WERI-Rb-1 (cell line): Measurements from ENCODE around the gene SMIM26.

Experiments
- DNase-seq: peaks from one replicate; pipeline ENCODE4 v3.0.0-alpha.2; 2020
- H3K27ac ChIP-seq: fragments of 250-450 bp; sonication (Bioruptor Pico); 2 replicates; pipeline ENCODE4 v1.5.1; 2020; ENCODE audit warnings: mild to moderate bottlenecking, moderate library complexity
- H3K27me3 ChIP-seq: fragments of 250-450 bp; sonication (Bioruptor Pico); 2 replicates; pipeline ENCODE4 v1.5.1; 2021; ENCODE audit warnings: mild to moderate bottlenecking, low read depth, moderate library complexity; ENCODE audit not compliant: insufficient read depth, severe bottlenecking
- H3K36me3 ChIP-seq: fragments of 250-450 bp; sonication (Bioruptor Pico); 2 replicates; pipeline ENCODE4 v1.5.1; 2020; ENCODE audit warnings: mild to moderate bottlenecking, moderate library complexity
- H3K4me3 ChIP-seq: 2 replicates; pipeline ENCODE4 v1.5.1; 2011; ENCODE audit warnings: low read depth, mild to moderate bottlenecking, control low read depth, low read length
- H3K9me3 ChIP-seq: fragments of 250-450 bp; sonication (Bioruptor Pico); 2 replicates; pipeline ENCODE4 v1.5.1; 2021; ENCODE audit warnings: mild to moderate bottlenecking, moderate library complexity; ENCODE audit not compliant: severe bottlenecking
- TF ChIP-seq, protein P1 (sequence below): IDR thresholded peaks from 2 replicates; pipeline ENCODE4 v1.5.1; 2011; ENCODE audit warnings: low read depth, mild to moderate bottlenecking, control low read depth, inconsistent platforms, low read length

The SMIM26 gene

DNA sequence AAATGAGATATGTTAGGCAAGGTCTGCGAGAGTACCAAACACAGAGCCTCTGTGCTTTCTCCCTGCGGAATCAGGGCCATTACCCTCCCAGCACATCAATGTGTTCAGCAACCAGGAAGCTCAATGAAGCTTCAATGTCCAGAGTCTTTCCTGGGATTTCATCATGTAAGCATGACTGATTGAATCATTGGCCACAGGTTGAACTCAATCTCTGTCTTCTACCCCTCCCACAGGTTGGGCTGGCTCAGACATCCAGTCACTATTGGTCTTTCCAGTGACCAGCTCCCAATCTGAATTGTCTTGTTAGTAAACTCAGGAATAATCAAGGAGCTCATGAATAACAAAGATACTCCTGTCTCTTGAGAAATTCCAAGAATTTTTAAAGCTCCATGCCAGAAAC, 17.9 kb downstream of the SMIM26 start:
- DNase-seq, result no peak
- TF ChIP-seq, protein P1, sequence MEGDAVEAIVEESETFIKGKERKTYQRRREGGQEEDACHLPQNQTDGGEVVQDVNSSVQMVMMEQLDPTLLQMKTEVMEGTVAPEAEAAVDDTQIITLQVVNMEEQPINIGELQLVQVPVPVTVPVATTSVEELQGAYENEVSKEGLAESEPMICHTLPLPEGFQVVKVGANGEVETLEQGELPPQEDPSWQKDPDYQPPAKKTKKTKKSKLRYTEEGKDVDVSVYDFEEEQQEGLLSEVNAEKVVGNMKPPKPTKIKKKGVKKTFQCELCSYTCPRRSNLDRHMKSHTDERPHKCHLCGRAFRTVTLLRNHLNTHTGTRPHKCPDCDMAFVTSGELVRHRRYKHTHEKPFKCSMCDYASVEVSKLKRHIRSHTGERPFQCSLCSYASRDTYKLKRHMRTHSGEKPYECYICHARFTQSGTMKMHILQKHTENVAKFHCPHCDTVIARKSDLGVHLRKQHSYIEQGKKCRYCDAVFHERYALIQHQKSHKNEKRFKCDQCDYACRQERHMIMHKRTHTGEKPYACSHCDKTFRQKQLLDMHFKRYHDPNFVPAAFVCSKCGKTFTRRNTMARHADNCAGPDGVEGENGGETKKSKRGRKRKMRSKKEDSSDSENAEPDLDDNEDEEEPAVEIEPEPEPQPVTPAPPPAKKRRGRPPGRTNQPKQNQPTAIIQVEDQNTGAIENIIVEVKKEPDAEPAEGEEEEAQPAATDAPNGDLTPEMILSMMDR, result no peak
- H3K9me3 ChIP-seq, result no peaks in the 10 kb centered on the region
- no peaks in the 10 kb centered on the region for H3K36me3 ChIP-seq
- no peak overlapping the region for H3K4me3 ChIP-seq
- H3K27ac ChIP-seq, result no peak overlapping the region
- no peaks in the 10 kb centered on the region for H3K27me3 ChIP-seq

DNA sequence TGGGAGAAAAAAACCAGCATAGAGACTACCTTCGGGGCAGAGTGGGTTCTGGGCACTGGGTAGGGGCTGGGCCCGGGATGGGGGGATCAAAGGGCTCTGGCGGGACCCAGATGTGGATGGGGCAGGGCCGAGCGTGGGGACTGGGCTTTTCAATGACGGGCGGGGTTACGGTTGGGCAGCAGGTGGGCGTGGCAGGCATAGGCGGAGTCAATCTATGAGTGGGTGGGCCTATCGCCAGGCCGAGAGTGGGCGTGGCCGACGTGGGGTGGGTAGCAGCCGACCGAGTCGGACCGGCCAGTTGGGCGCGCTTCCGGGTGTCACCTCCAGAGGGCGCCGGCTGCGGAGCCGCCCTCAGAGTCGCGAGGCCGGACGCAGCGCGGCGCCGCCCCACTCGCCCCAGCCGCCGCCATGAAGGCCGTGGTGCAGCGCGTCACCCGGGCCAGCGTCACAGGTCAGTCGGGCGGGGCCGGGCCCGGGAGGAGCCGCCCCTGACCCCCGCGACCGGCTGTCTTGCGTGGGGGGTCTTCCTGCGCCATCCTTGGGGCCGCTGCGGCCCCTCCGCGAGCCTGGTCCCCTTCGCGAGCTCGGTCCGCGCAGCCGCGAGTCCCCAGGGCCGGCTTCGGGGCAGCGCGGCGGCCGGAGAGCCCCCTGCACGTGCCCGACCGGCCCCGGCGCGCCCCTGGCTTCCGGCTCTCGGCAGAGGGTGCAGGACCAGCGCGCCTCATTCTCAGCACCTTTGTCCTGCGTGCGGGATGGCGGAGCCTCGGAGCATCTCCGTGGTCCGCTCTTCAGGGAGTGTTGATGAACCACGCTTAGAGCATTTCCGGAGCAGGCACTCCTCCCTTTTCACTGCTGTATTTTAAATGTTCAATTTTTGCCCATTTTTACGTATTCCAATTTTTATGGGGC, 20.7 kb downstream of the SMIM26 start, which contains the start of gene DTD1:
Gene DTD1, plus strand, starts transcription at position 390 of the 909 bp plus-strand sequence. Its CDS starts 19 bp downstream, at position 409.
- H3K27ac ChIP-seq, result peak within 1 kb of the TSS; percentile 55
- no peaks in the 10 kb centered on the region for H3K36me3 ChIP-seq
- TF ChIP-seq, protein P1, result peak; percentile 78
- peak within 1 kb of the TSS; percentile 82 for H3K4me3 ChIP-seq
- H3K9me3 ChIP-seq, result no peaks in the 10 kb centered on the region
- H3K27me3 ChIP-seq, result no peaks in the 10 kb centered on the region
- peak; percentile 93 for DNase-seq

DNA sequence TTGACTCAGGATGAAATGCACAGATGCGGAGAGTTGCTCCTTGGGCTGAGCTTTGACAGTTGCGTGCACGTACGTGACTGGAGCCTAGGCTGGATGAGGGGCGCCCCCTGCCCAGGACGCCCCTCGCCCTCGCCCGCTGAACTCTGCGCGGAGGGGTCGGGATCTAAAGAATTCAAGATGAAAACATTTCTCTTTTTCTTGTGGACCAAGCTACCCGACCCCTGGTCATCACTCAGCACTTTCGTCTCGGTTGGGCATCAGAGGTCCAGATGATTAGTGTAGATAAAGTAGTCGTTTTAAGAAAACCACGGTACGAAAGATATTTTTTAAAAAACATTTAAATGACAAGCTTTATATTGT, 21.3 kb downstream of the SMIM26 start:
- H3K27me3 ChIP-seq, result no peaks in the 10 kb centered on the region
- H3K27ac ChIP-seq, result peak overlapping the region; percentile 55
- H3K9me3 ChIP-seq, result no peaks in the 10 kb centered on the region
- H3K4me3 ChIP-seq, result peak overlapping the region; percentile 82
- TF ChIP-seq, protein P1, result no peak
- H3K36me3 ChIP-seq, result no peaks in the 10 kb centered on the region
- no peak for DNase-seq

DNA sequence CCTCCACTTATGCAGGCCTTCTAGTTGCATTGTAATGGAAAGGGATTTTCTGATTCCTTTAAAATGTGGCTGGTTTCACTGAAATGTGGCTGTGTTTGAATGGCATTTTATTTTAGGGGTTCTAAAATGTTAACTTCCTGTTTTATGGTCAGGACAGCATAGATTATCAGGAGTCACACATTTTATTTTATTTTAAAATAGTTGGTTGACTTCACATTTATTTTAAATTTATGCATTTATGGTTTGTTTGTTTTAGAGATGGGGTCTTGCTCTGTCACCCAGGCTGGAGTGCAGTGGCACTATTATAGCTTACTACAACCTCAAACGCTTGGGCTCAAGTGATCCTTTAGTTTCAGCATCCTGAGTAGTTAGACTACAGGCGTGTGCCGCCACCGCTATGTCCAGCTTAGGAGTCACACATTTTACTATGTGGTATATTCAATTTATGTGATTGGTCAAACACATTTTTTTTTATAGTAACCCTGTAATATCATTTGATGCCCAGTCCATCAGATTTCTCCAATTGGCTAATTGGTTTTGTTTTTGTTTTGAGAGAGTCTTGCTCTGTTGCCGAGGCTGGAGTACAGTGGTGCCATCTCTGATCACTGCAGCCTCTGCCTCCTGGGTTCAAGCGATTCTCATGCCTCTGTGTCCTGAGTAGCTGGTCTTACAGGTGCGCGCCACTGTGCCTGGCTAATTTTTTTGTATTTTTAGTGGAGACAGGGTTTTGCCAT, 22.9 kb downstream of the SMIM26 start:
- no peak for DNase-seq
- Histone ChIP-seq H3K27me3 (no peaks in the 10 kb centered on the region), H3K9me3 (no peaks in the 10 kb centered on the region), H3K27ac (no peak overlapping the region), H3K36me3 (no peaks in the 10 kb centered on the region), H3K4me3 (no peak overlapping the region)
- TF ChIP-seq, protein P1, result no peak

DNA sequence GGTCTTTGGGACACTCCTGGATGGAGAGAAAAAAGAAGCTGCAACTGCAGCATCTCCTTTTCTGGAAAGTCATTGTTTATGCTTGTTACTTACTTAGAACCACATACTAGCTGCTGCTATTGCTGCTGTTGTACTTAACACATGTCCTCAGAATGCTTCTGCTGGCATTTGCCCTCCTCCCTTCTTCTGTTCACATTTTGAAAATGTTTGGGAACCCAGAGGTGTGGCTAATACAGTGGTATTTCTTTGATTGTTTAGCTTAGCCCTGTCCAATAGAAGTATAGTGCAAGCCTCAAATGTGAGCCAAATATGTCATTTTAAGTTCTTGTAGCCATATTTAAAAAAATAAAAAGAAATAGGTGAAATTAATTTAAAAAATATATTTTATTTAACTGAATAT, 29.0 kb downstream of the SMIM26 start:
- H3K9me3 ChIP-seq, result no peaks in the 10 kb centered on the region
- DNase-seq, result no peak
- H3K4me3 ChIP-seq, result no peak overlapping the region
- H3K27ac ChIP-seq, result no peak overlapping the region
- no peaks in the 10 kb centered on the region for H3K27me3 ChIP-seq
- peaks cover 10% of the 10 kb centered on the region for H3K36me3 ChIP-seq
- TF ChIP-seq, protein P1, result no peak
